LNCAP (cell line): Measurements from ENCODE around the gene TM9SF4.

Experiments
- CTCF ChIP-seq: fragments of 450-650 bp; IDR thresholded peaks from 2 replicates; pipeline ENCODE4 v1.5.1; 2017; ENCODE audit warnings: mild to moderate bottlenecking

Gene TM9SF4

GRCh38 chr20:32098786-32099185, 10.7 kb upstream of the TM9SF4 start:
- no peak for TF ChIP-seq CTCF

- no peak for TF ChIP-seq CTCF
These were observed 611 bp upstream of the TM9SF4 start for GRCh38 chr20:32108814-32109391.

- TF ChIP-seq CTCF = no peak
These were observed 725 bp downstream of the TM9SF4 start for GRCh38 chr20:32110173-32110704.

GRCh38 chr20:32110727-32111126, 1.2 kb downstream of the TM9SF4 start:
- no peak for TF ChIP-seq CTCF

GRCh38 chr20:32111156-32111686, 1.7 kb downstream of the TM9SF4 start:
- no peak for TF ChIP-seq CTCF

- TF ChIP-seq CTCF = no peak
These were observed 2.2 kb downstream of the TM9SF4 start for GRCh38 chr20:32111753-32112152.

GRCh38 chr20:32112841-32113240, 3.3 kb downstream of the TM9SF4 start:
- TF ChIP-seq CTCF = no peak
